Glutamatergic neuron (in vitro differentiated cells): ENCODE data around the gene HIRA. TPM values are rescaled to one million over a fixed set of nuclear protein-coding genes. Genes with fewer than 3 reads are reported as not detected.

Source experiments
- DNase-seq: peaks from one replicate; pipeline ENCODE4 v3.0.0; 2022
- H3K27ac Mint-ChIP-seq: one replicate; pipeline ENCODE4 v1.8.0; 2020; ENCODE audit warnings: mild to moderate bottlenecking, mixed read lengths, inconsistent platforms; ENCODE audit not compliant: unreplicated experiment
- H3K27me3 Mint-ChIP-seq: one replicate; pipeline ENCODE4 v1.8.0; 2020; ENCODE audit warnings: mild to moderate bottlenecking, moderate library complexity, mixed read lengths, inconsistent platforms; ENCODE audit not compliant: unreplicated experiment
- H3K36me3 Mint-ChIP-seq: one replicate; pipeline ENCODE4 v1.8.0; 2020; ENCODE audit warnings: mild to moderate bottlenecking, mixed read lengths, inconsistent platforms; ENCODE audit not compliant: unreplicated experiment
- H3K4me1 Mint-ChIP-seq: one replicate; pipeline ENCODE4 v1.8.0; 2020; ENCODE audit warnings: mild to moderate bottlenecking, low read depth, mixed read lengths, inconsistent platforms; ENCODE audit not compliant: unreplicated experiment
- H3K4me3 Mint-ChIP-seq: one replicate; pipeline ENCODE4 v1.8.0; 2020; ENCODE audit warnings: mild to moderate bottlenecking, mixed read lengths, inconsistent platforms; ENCODE audit not compliant: unreplicated experiment
- H3K9me3 Mint-ChIP-seq: one replicate; pipeline ENCODE4 v1.8.0; 2020; ENCODE audit warnings: mild to moderate bottlenecking, moderate library complexity, mixed read lengths, inconsistent platforms; ENCODE audit not compliant: unreplicated experiment
- total RNA-seq: library from RNA; stranded (reverse); fragmentation: NEBNext Ultra II Directional; extraction: Animal tissue kit (Norgen Biotek cat#: 25700); gene quantifications from one replicate; pipeline ENCODE4 v1.2.1, GENCODE V29; 2021; ENCODE audit not compliant: unreplicated experiment
- TF ChIP-seq, protein P1 (sequence below): fragments of 200-600 bp; sonication (generic); IDR thresholded peaks from one replicate; pipeline ENCODE4 v1.5.0; 2021; ENCODE audit not compliant: partially characterized antibody, unreplicated experiment

HIRA gene
- total RNA-seq, 1 donor from 2014 or later: 51.0 TPM

DNA sequence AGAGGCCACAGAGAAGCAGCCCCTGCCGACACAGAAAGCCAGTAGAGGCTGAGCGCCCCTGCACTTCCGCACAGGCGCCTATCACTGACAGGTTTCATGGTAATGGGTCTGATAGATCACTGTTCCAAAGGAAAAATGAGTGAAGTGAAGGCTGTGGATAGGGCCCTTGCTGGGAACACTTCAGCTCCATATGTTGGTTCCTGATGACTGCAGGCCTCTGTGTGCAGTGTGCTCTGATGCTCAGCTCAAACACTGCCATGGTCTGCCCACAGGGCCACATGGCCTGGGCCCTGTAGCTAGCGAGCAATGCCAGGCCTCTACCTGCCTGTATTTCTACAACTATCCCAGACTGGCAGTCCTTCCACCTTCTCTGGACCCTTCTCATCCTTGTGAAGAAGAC lies 77.3 kb downstream of the HIRA start:
- H3K27ac Mint-ChIP-seq: no peak overlapping the region

DNA sequence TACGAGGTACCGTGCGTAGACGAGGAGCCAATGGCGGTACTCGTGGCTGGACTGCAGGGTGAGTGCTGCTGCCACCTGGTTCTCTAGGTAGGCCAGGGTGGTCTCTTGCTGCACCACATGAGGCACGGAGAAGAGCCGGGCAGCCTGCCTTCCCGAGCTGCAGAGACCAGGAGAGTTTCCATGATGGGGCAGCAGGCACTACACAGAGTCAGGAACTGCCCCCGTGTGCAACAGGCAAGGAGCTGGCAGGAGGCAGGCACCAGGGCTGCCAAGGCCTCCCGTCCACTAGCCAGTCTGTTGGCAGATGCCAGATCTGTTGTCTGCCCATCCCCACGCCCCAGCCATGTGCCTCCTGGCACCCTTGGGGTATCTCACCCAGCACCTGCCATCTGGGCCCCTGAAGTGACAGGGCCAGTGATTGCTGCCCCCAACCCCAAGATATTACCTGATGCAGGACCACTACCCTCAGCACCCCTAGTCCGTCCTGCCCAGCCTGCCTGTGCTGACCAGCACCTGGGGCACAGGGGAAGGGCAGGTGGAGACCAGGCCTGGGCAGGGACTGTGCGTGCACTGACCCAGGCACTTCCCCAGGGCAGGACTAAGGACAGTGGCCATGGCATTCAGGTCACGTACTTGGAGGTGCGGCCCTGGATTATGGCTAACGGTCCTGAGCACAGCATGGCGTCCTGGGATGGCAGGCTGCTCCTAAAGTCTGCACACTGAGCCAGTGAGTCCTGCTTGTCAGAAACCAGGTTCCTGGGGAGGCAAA lies 78.0 kb downstream of the HIRA start:
- peaks cover 18% of the 10 kb centered on the region for H3K36me3 Mint-ChIP-seq
- H3K4me1 Mint-ChIP-seq: no peaks in the 10 kb centered on the region
- H3K27ac Mint-ChIP-seq: no peak overlapping the region

More for the DNA sequence above, 77.3 kb downstream of the HIRA start:
- Mint-ChIP-seq H3K4me1 (no peaks in the 10 kb centered on the region), H3K36me3 (peaks cover 20% of the 10 kb centered on the region), H3K27me3 (no peaks in the 10 kb centered on the region), H3K9me3 (peaks cover 14% of the 10 kb centered on the region), H3K4me3 (no peak overlapping the region)
- TF ChIP-seq, protein P1, sequence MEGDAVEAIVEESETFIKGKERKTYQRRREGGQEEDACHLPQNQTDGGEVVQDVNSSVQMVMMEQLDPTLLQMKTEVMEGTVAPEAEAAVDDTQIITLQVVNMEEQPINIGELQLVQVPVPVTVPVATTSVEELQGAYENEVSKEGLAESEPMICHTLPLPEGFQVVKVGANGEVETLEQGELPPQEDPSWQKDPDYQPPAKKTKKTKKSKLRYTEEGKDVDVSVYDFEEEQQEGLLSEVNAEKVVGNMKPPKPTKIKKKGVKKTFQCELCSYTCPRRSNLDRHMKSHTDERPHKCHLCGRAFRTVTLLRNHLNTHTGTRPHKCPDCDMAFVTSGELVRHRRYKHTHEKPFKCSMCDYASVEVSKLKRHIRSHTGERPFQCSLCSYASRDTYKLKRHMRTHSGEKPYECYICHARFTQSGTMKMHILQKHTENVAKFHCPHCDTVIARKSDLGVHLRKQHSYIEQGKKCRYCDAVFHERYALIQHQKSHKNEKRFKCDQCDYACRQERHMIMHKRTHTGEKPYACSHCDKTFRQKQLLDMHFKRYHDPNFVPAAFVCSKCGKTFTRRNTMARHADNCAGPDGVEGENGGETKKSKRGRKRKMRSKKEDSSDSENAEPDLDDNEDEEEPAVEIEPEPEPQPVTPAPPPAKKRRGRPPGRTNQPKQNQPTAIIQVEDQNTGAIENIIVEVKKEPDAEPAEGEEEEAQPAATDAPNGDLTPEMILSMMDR: no peak
- no peak for DNase-seq

DNA sequence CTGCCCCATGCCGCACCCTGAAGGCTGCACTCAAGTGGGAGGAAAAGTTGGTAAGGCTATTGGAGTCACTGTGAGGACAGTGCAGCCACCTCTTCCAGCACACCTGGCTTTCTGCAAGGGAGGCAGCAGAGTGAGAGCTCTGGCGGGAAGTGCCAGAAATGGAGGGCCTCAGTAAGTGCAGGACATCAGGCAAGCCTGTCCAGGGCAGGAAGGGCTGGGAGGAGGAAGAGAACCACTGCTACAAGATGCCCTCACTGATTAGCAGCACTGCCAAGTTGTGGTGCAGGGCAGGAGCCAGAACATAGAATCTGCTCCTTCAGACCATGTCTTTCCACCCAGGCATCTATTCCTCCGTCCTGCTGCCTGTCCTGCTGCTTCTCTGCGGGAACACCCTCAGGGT lies 78.8 kb downstream of the HIRA start:
- H3K4me1 Mint-ChIP-seq: no peaks in the 10 kb centered on the region
- DNase-seq: no peak
- peaks cover 14% of the 10 kb centered on the region for H3K9me3 Mint-ChIP-seq
- TF ChIP-seq, protein P1: no peak
- no peak overlapping the region for H3K4me3 Mint-ChIP-seq
- no peaks in the 10 kb centered on the region for H3K27me3 Mint-ChIP-seq
- no peak overlapping the region for H3K27ac Mint-ChIP-seq
- H3K36me3 Mint-ChIP-seq: peaks cover 14% of the 10 kb centered on the region

More for the DNA sequence above, 78.0 kb downstream of the HIRA start:
- Mint-ChIP-seq H3K27me3 (no peaks in the 10 kb centered on the region), H3K9me3 (peaks cover 14% of the 10 kb centered on the region), H3K4me3 (no peak overlapping the region)
- TF ChIP-seq, protein P1: no peak
- DNase-seq: no peak

DNA sequence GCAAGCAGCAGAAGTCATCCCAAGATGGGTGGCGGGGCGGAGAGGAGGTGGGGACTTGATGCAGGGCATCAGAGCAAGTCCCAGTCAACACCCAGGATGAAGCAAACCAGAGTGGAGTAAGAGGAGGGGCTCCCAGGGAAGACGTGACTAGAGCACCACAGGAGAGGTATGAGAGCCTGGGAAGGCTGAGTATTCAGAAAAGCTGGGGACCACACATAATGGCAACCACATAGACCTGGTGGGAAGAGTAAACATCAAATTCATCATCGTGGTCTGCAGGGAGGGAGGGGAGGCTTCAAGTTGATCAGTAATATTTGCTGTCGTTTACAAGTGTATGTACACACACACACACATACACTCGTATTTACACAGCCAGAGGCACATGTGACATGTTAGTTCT lies 79.3 kb downstream of the HIRA start:
- H3K9me3 Mint-ChIP-seq: peaks cover 14% of the 10 kb centered on the region

DNA sequence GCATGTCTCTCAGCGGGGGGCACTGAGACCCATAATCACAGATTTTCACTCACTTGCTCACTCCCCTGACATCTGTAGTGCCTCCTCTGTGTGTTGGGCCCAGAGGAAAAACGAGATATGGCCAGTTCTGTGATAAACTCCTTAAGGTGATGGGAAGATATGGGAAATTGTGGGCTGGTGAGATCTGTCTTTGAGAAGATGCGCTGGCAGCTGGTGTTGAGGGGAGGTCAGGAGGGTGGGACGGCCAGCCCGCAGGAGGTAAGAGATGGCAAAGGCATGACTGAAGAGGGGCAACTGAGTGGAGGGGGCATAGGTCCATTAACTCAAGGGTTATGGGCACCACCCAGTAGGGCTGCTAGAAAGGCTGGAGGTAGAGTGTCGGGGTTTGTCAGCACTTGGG lies 79.9 kb downstream of the HIRA start:
- Mint-ChIP-seq H3K9me3 (peaks cover 15% of the 10 kb centered on the region), H3K27ac (peak overlapping the region; percentile 7), H3K4me3 (no peak overlapping the region), H3K36me3 (peaks cover 16% of the 10 kb centered on the region), H3K27me3 (peaks cover 2% of the 10 kb centered on the region), H3K4me1 (no peaks in the 10 kb centered on the region)
- TF ChIP-seq, protein P1: no peak
- DNase-seq: no peak

More for the DNA sequence above, 79.3 kb downstream of the HIRA start:
- TF ChIP-seq, protein P1: no peak
- peak overlapping the region; percentile 7 for H3K27ac Mint-ChIP-seq
- H3K27me3 Mint-ChIP-seq: no peaks in the 10 kb centered on the region
- DNase-seq: no peak
- no peaks in the 10 kb centered on the region for H3K4me1 Mint-ChIP-seq
- no peak overlapping the region for H3K4me3 Mint-ChIP-seq
- peaks cover 14% of the 10 kb centered on the region for H3K36me3 Mint-ChIP-seq
